Measurements from ENCODE around the gene KISS1.
"Not testable (repeated sequence)": the region's sequence is repeated elsewhere in the genome, so short reads cannot be mapped to it uniquely, and the experiment has no call there.

Gene KISS1, protein sequence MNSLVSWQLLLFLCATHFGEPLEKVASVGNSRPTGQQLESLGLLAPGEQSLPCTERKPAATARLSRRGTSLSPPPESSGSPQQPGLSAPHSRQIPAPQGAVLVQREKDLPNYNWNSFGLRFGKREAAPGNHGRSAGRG

DNA sequence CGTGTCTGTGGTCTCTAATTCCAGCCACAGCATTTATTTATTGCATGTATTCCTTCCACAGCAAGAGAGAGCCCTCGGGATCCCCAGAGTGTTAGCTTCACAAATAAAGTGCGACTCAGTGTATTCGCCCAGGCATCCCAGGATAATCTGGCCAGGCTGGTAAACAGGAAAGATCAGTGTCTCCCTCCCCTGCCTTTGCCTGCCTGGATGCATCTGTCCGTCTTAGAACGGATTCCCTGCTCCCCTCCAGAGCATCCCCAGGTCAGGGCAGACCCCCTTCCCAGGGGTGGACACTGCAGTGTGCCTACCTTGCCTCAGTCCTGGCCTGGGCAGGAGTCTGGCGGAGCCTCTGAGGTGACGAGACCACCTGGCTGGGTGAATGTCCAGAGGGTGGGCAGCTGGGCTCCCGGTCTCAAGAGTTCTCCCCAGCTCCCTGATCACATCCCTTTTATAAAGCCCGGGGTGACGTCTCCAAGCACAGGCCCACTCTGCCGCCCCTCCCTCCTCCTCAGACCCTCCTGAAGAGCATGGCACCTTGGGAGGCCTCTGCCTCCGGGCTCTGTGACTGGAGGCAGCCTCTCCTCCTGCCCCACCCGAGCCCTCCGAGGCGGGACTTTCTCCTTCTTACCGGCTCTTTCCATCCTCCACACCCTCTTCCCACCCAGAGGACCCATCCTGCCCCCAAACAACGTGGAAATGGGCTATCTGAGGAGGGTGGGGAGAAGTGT, at the start of gene KISS1:
Gene KISS1 (minus strand): TSS at position 424 of the 728 bp plus-strand sequence. CDS start 3,615 bp downstream, outside the sequence.
- DNase-seq: no peak

DNA sequence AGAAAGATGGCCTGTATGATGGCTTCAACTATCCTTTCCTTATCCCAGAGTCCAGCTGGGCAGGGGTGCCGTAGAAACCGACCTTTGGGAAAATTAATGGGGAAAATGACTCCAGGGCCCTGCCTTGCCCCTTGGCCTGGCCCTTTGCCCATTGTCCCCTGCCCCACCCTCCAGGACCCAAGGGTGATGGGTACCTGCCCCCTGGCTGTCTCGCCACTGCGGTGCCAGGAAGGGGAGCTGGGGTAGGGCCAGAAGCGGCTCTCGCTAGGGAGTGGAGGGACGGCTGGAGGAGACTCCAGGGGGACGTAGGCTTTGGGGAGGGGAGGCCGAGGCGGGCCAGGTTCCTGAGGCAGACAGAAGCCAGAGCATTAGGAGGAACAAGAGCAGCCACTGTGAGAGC, 46.6 kb upstream of the KISS1 start:
- DNase-seq: no peak

DNA sequence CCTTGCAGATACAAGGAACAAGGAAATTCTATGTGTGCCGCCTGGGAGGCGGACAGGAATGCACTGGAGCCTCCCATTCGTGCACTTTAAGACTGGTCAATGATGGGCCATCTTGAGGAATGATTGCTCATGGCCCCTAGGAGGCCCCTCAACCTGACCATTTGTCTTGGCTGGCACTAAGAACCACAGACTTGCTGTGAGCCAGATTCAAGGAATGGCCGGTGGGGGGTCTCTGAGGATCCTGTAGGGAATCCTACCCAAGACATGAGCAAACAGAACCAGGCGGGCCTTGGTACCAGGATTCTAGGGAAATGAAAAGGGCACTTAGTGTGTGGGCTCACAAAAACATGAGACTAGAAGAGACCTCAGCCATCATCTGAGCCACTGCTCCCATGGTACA, 45.6 kb upstream of the KISS1 start:
- DNase-seq: no peak

DNA sequence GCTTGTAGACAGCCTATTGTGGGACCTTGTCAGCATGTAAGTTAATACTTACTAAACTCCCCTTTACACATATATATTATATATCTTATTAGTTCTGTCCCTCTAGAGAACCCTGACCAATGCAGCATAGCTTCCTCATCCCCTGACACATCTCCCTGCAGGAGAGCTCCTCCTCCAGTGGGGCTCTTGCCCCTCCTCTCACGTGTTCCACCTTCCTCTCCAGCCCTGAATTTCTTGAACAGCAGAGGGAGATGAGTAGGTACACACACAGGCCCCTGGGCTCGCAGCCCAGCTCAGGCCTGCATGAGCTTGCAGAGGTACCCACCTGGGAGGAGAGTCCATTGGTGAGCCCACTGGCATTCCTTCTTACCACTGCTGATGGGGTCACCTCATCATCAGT, 44.8 kb upstream of the KISS1 start:
- no peak for DNase-seq

DNA sequence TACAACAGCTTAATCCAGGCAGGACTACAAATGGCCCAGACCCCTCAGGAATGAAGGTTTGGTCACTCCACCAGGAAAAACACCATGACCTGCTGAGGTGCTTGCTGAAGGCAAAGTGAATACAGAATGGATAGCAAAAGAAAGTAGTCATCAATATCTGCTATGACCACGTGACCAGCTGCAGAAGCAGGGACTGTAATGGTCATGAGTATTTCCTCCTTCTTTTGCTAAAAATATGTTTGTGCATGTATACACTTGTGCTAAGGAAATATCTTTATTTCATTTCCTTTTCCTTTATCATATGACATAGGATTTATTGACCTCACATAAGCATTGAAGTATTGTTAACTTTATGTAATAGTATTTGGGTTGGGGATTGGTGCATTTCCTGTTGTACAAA, 43.9 kb upstream of the KISS1 start:
- no peak for DNase-seq

DNA sequence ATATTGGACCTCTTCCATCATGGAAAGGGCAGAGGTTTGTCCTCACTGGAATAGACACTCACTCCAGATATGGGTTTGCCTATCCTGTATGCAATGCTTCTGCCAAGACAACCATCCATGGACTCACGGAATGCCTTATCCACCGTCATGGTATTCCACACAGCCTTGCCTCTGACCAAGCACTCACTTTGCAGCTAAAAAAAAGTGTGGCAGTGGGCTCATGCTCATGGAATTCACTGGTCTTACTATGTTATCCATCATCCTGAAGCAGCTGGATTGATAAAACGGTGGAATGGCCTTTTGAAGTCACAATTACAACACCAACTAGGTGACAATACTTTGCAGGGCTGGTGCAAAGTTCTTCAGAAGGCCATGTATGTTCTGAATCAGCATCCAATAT, 43.1 kb upstream of the KISS1 start:
- DNase-seq: not testable (repeated sequence)

DNA sequence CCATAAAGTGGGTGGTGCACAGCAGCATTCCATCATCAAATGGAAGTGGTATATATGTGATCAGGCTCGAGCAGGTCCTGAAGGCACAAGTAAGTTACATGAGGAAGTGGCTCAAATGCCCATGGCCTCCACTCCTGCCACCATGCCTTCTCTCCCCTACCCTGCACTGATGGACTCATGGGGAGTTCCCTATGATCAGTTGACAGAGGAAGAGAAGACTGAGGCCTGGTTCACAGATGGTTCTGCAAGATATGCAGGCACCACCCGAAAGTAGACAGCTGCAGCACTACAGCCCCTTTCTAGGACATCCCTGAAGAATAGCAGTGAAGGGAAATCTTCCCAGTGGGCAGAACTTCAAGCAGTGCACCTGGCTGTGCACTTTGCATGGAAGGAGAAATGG, 42.2 kb upstream of the KISS1 start:
- DNase-seq: not testable (repeated sequence)

DNA sequence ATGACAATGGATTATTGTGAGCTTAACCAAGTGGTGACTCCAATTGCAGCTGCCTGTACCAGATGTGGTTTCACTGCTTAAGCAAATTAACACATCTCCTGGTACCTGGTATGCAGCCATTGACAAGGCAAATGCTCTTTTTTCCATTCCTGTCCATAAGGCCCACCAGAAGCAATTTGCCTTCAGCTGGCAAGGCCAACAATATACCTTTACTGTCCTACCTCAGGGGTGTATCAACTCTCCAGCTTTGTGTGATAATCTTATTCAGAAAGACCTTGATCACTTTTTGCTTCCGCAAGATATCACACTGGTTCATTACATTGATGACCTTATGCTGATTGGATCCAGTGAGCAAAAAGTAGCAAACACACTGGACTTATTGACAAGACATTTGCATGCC, 41.2 kb upstream of the KISS1 start:
- not testable (repeated sequence) for DNase-seq

DNA sequence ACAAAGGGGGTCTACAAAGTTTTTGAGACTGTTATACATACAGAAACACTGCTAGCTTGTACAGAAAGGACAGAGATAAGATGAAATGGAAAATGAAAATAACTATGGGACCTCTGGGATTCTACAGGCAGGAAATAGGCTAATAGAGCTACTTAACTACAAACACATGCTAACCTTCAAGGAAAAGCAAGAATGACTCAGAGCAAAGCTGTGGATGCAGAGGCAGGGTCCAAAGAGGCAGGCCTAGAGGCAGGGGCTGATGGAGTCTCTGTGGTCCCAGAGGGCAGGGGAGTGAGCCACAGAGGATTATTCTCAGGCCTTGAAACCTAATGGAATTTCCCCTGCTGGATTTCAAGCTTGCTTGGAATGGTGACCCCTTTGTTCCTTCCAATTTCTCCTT, 36.2 kb upstream of the KISS1 start:
- no peak for DNase-seq

DNA sequence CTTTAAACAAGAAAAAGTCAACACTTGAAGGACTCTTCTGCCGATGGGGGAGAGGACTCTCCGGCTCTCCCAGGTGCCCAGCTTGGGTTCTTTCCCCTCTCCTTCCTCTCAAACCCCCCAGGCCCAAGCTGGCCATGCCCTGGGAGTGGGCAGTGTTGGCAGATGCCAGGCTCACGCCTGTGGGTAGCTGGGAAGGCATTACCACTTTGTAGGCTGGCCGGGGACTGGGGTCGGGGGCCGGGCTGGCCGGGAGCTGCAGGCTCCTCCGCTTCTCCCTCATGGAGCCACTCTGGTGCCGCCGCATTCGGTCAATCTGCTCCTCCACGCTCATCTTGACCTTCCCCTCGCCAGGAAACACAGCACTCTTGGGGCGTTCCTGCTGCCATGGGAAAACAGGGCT, 33.9 kb upstream of the KISS1 start:
- no peak for DNase-seq

DNA sequence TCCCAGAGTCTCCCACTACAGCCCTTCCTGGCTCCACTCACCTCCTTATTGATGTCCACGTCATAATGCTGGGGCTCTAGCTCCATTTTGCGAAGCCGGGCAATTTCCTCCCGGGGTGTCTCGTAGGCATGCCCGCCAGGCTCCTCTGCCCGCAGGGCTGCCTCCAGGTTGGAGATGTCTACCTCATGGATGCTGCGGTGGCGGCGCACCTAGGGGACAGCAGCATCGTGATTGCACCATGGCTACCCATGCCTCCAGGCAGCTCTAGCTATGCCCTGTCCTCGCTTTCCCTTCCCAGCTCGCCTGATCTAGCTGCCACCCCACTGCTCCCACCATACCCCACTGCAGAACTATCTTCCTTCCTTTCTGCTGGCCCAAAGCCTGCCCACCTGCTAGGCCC, 32.6 kb upstream of the KISS1 start:
- no peak for DNase-seq

DNA sequence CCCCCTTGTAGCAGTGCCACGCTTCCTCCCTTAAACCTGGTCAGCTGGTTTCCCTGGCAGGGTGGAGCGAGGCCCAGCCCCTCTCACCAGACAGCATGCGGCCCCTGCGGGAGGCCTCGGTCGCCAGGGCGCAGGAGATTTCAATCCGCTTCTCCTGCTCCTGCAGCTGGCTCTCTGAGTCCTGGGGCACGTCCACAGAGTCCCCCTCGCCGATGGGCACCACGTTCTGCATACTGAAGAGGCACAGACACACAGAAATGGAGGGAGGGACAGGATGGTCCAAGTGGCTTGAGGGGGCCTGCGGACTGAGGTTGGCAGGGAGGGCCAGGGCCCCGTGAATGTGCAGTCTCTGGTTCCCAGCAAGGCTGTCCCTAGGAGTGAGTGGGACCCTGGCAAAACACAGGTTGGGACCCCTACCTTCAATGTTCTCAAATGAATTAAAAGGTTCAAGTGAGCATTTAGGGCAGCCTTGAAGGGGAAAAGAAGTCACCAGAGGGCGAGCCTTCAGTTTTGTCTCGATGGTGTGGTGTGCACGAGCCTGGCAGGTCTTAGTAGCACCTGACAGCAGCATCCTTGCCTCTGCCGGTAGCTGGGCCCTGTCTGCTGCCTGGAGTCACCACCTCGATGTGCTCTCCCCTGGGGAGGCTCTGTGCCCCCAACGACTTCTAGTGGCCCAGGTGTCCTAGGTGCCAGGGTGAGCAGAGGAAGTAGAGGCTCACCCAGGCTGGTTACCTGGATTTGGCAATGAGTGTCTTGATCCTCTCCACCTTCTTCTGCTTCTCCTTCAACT, 31.9 kb upstream of the KISS1 start:
- no peak for DNase-seq

DNA sequence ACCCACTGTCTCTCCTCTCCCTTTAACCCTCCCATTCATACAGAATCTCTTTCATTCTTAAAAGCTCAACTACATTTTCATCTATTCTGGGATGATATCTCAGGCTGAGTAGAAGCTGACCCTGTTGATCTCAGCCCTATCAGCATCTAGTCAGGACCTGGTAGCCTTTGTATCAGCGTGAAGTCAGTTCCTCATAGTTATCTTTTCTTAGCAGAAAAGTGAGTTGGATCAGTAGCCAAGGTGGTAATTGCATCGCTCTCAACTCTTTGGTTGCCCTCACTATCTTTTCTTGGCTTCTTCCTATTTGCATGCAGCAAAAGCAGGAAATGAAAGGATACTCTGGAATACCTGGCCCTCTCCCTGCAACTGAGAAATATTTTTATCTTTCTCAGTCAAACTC, 31.1 kb upstream of the KISS1 start:
- no peak for DNase-seq

DNA sequence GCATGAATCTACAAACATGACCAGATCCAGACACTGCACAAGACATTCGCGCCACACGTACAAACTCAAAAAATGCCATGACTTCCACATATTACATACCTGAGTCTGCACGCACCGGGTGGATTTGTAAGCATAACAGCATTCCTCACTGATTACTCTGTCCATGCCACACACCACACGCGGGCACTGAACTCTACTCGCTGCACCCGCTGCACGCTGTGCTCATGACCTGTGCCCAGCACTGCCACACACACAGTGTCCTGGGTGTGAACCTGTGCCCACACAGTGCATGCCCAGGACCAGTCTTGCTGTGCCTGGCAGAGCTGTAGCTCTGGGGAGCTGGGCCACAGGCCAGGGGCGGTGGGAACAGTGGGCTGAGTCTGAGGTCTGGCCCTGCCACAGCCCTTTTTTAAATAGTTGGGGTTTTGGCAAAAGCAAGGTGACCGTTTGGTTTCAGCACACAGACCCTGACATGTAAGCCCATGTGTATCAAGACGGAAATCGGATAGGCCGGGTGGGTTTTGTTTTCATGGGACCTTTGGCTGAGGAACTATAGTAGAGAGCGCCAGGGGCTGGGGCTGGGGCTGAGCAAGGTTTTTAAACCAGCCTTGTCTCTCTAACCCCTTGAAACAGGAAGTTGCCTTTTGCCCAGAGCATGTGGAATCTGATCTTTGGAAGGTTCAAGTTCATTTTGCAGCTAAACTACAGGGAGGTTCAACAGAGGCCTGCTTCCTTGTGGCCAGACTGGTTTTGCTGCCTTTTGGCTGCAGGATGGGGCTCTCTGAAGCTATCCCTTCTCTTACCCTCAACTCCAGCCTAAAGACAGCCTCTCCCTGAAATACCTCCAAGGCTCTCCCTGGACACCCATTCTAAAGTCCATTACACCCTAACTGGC, 29.8 kb upstream of the KISS1 start:
- DNase-seq: no peak

DNA sequence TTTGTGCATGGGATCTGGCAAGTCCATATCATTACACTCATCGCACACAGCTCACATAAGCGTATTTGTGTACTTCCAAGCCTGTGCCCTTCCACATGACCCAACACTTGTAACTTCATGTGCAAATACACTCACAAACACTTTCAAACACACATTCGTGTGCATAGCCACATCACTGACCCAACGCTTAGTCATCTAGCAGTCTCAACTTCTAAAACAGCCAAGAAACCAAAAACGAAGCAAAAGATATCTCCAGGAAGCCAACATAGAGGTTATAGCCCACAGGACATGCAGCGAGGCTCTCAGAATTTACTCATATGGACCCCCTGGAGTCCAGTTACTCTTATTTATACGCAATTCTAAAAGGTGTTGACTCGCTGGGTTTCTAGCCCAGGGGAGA, 28.4 kb upstream of the KISS1 start:
- no peak for DNase-seq

DNA sequence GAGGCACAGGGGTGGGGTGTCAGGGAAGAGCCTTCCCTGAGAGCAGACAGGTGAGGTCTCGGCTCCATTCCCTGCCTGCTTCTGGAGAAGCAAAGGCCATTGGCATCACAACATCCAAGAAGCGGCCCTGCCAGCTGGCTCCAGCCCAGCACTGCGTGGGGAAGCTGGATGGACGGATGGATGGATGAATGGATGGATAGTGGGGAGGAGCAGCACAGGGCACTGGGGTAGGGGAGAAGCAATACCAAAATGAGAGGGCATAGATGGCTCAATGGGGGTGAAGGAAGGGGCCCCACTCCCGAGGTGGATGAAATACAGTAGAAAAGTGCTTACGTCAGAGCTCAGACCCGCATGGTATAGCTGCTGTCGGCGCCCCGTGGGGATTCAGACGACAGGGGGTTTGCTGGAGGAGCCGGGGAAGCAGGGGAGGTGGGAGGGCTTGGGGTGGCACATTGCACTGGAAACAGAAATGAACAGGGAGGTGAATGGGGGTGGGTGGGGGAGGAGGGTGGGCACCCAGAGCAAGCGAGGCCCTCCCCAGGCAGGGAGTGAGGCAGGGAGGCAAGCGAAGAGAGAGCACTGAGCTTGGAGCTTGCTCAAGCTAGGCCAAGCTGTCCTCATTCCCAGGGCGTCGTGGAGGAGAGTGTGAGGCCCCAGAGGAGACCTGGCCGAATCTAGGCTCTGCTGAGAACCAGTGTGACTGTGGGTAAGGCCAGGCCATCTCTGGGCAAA, 27.0 kb upstream of the KISS1 start:
- no peak for DNase-seq

DNA sequence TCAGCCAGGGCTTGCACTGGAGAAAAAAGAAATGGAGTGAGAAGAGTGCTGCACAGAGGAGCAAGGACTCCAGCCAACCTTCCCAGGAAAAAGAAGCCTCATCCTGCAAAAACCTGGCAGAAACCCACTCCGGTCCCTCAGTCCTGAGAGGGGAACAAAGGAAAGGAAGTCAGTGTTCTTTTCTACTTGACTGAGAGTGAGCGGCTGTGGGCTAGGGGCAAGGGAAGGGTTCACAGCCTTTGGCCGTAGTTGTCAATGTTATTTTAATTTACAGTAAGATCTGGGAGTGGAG, 26.4 kb upstream of the KISS1 start:
- DNase-seq: no peak

DNA sequence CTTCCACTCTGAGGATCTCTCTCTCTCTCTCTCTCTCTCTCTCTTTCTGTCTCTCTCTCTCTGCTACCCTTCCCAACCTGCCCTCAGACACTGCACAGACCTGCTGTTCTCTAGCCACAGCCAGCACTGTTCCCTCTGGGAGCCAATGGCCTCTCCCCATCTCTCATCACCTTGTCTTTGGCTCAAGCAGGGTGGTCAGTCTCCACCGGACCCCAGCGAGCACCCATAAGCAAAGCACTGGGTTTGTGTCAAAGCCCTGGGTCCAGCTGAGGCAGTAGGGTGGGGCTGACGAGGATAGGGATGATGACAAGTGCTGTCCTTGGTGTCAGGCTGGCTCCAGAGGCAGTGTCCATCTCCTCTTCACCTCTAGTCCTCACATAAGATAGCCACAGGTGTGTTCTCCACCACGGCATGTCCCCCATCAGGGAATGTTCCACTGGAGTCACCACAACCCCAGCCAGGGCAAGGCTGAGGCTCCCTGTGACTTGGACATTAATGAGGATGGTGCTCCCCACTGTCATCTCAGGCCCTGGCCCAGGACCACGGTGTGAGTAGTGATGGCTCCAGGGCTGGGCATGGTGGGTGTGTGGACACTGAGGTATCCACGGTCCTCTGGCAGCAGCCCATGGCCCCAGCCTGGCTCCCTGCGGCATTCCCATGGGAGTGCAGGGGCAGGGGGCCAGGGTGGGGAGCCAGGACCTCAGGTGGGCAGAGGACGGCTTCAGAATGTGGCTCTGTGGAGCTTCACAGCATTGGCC, 25.9 kb upstream of the KISS1 start:
- no peak for DNase-seq

DNA sequence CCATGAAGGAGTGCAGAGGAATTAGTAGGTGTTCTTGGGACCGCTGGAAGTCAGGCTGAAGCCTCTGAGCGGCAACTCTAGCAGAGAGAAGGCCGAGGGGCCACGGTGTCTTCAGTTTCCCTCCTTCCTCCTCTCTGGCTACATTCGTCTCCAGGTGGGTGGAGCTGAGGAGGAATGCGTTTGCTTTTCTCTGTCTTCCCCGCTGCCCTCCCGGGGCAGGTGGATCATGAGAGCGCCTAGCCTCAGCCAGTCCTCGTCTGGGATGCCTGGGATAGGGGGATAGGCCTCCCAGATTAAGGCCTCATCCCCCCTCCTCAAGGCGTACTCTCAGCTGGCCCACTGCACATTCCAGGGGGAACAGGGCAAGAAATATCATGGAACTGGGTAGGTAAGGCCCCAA, 25.0 kb upstream of the KISS1 start:
- no peak for DNase-seq

DNA sequence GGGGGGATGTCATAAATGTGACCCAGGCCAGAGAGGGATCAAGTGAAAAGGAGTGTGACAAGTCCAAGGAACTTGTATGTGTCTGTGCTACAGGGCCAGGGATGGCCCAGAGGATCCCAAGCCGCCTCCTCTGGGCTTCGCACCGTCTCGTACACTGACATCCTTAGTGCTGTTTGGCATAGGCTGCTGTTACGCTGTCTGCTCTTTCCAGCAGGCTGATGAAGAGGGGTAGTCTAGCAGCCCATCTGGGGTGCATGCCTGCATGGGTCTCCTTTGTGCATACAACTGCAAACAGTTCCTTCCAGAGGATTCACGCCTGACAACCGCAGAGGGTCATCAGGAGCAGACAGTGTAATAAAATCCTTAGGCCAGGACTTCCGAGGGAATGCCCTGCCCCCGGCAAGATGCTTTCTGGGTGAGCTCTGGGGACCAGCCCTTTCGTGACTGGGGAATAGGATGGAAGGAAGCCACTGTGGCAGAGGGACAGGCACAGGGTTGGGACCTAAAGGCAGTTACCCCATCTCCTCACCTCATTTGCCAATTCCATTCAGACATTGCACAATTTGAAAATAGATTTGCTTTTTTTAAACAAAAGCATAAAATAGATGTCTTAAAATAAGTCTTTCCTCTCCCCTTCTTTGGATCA, 23.8 kb upstream of the KISS1 start:
- DNase-seq: no peak

DNA sequence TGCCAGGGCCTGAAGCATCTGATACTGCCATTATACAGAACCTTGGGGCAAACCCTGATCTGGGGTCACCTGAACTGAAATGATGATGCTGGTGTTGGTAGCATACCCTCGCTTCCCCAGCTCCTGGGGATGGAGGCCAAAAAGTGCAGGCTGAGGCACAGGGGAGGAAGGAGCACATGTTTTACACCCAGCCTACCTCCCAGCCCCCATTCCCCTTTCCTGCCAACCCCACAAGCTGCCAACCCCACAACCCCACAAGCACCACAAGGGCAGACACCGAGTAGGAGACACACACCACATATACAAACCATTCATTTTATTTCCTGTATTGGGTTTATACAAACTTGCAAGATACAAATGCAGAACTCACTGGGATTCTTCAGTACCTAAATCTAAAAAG, 22.3 kb upstream of the KISS1 start:
- no peak for DNase-seq

DNA sequence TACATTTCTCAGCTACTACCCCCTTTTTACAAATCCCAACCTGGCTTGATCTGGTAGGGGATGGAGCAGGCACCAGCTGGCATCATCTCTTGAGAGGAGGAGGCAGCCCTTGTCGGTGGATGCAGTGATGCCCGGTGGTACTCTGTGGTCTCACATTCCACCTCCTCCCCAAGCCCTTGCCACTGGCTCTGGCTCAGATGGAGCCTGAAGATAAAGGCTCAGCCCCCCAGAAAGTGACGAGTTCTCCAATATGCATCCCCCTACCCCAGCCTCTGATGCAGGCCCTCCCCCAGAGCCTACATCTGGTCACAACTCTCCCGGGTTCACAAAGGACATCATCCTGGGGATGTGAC, 21.3 kb upstream of the KISS1 start:
- no peak for DNase-seq
